ENCODE data around the gene PCGF3. TPM values are rescaled to one million over a fixed set of nuclear protein-coding genes. Genes with fewer than 3 reads are reported as not detected.

PCGF3 gene
- total and polyA plus RNA-seq, 10 of the 15 experiments (the other 5 are each of a cell fraction or from before 2014, with no cell fraction given) = 2.2 to 43.8 (median 15.9) TPM

DNA sequence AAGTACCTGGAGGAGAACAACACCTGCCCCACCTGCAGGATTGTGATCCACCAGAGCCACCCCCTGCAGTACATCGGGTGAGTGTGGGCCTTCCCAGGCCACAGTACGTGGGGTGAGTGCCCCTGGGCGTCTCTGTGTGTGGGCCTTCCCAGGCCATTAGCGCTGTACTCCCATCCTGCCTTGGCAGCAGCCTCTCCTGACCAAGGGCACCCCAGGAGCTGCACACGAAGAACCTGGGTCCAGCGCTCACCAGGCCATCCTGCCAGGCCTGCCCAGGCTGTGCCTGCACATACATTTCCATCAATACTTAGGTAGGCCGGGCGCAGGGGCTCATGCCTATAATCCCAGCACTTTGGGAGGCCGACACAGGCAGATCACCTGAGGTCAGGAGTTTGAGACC, 29.3 kb downstream of the PCGF3 start:
- Histone ChIP-seq H3K9ac (ENCODE audit: control insufficient read depth, insufficient read depth, low read length) (no peak overlapping the region), H3K4me1 (ENCODE audit: control insufficient read depth, insufficient read depth, low read length) (no peaks in the 10 kb centered on the region), H3K4me2 (ENCODE audit: control insufficient read depth, insufficient read depth) (no peak overlapping the region), H3K36me3 (ENCODE audit: control insufficient read depth in 2 of 2, insufficient read depth in 2 of 2, low read length in 1 of 2) (peaks cover 19 to 32% of the 10 kb centered on the region in 2 experiments; a peak in 3 of 4 replicates), H3K27me3 (replicated peaks in 1 of 2; ENCODE audit: control insufficient read depth in 2 of 2, insufficient read depth in 2 of 2, low read length in 1 of 2) (no peaks in the 10 kb centered on the region), H3K4me3 (no peak overlapping the region), H2AFZ (ENCODE audit: control insufficient read depth, low read depth, low read length) (no peak overlapping the region), H3K79me2 (ENCODE audit: control insufficient read depth, insufficient read depth, low read length) (no peaks in the 10 kb centered on the region), H3K9me3 (replicated peaks; ENCODE audit: control insufficient read depth, insufficient read depth, low read length) (no peaks in the 10 kb centered on the region; the same call in 2 of the 3 replicates), H3K27ac (ENCODE audit: control insufficient read depth, insufficient read depth) (no peak overlapping the region), H4K20me1 (ENCODE audit: control insufficient read depth, insufficient read depth) (no peaks in the 10 kb centered on the region)
- in situ Hi-C loops (cut with MboI) (no loop called here), intact Hi-C loops (cut with micrococcal nuclease; ENCODE audit: unreplicated experiment) (no loop called here)
- no peak for ATAC-seq
- no TSS peak for BruUV-seq (replicated peaks)
- DNase-seq (ENCODE audit: low read depth, low spot score) = no peak
- 100% methylated on average over 9 of the region's 9 CpGs for WGBS (ENCODE audit: insufficient coverage, insufficient replicate concordance, low lambda C conversion rate, missing lambda C conversion rate)
- SMC1A ChIA-PET (ENCODE audit: uncharacterized antibody, unreplicated experiment) = no interaction called here
- RAD21 ChIA-PET (ENCODE audit: unreplicated experiment) = no interaction called here
- TF ChIP-seq RUNX3 (IDR thresholded peaks at IDR 0.05; ENCODE audit: low read length) = no peak
- no peak for TF ChIP-seq ZZZ3 (IDR thresholded peaks at IDR 0.05; ENCODE audit: control insufficient read depth, insufficient read length, low read depth)
- TF ChIP-seq RELA (IDR thresholded peaks at IDR 0.05; ENCODE audit: borderline replicate concordance, partially characterized antibody) = no peak
- TF ChIP-seq NR2C2 (IDR thresholded peaks at IDR 0.05; ENCODE audit: borderline replicate concordance, control insufficient read depth, insufficient read length, low read depth) = no peak
- no peak for TF ChIP-seq BMI1 (IDR thresholded peaks at IDR 0.05; ENCODE audit: borderline replicate concordance)
- TF ChIP-seq BCL11A (IDR thresholded peaks at IDR 0.05; ENCODE audit: low read depth, low read length) = no peak
- TF ChIP-seq, protein P1, sequence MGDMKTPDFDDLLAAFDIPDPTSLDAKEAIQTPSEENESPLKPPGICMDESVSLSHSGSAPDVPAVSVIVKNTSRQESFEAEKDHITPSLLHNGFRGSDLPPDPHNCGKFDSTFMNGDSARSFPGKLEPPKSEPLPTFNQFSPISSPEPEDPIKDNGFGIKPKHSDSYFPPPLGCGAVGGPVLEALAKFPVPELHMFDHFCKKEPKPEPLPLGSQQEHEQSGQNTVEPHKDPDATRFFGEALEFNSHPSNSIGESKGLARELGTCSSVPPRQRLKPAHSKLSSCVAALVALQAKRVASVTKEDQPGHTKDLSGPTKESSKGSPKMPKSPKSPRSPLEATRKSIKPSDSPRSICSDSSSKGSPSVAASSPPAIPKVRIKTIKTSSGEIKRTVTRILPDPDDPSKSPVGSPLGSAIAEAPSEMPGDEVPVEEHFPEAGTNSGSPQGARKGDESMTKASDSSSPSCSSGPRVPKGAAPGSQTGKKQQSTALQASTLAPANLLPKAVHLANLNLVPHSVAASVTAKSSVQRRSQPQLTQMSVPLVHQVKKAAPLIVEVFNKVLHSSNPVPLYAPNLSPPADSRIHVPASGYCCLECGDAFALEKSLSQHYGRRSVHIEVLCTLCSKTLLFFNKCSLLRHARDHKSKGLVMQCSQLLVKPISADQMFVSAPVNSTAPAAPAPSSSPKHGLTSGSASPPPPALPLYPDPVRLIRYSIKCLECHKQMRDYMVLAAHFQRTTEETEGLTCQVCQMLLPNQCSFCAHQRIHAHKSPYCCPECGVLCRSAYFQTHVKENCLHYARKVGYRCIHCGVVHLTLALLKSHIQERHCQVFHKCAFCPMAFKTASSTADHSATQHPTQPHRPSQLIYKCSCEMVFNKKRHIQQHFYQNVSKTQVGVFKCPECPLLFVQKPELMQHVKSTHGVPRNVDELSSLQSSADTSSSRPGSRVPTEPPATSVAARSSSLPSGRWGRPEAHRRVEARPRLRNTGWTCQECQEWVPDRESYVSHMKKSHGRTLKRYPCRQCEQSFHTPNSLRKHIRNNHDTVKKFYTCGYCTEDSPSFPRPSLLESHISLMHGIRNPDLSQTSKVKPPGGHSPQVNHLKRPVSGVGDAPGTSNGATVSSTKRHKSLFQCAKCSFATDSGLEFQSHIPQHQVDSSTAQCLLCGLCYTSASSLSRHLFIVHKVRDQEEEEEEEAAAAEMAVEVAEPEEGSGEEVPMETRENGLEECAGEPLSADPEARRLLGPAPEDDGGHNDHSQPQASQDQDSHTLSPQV (IDR thresholded peaks at IDR 0.05) = no peak
- TF ChIP-seq TCF12 (IDR thresholded peaks at IDR 0.05; ENCODE audit: low read depth, low read length) = no peak
- TF ChIP-seq RFX5 (IDR thresholded peaks at IDR 0.05; ENCODE audit: low read depth, low read length) = no peak
- TF ChIP-seq, protein P2, sequence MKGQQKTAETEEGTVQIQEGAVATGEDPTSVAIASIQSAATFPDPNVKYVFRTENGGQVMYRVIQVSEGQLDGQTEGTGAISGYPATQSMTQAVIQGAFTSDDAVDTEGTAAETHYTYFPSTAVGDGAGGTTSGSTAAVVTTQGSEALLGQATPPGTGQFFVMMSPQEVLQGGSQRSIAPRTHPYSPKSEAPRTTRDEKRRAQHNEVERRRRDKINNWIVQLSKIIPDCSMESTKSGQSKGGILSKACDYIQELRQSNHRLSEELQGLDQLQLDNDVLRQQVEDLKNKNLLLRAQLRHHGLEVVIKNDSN (IDR thresholded peaks at IDR 0.05; ENCODE audit: borderline replicate concordance, extremely low read length, insufficient read depth, low read depth, low read length) = no peak
- no peak for TF ChIP-seq HDAC2 (IDR thresholded peaks at IDR 0.05)
- CTCF ChIA-PET = no interaction called here
- POLR2A ChIA-PET = interaction anchor here (0.6 kb wide), 1 partner anchor 467 kb away, joined by 4 read pairs; no protein-coding TSS in a partner anchor
- FAIRE-seq = no peak

Measured in GM12878 (cell line).